ENCODE measurements around the gene TMEM147.

DNA sequence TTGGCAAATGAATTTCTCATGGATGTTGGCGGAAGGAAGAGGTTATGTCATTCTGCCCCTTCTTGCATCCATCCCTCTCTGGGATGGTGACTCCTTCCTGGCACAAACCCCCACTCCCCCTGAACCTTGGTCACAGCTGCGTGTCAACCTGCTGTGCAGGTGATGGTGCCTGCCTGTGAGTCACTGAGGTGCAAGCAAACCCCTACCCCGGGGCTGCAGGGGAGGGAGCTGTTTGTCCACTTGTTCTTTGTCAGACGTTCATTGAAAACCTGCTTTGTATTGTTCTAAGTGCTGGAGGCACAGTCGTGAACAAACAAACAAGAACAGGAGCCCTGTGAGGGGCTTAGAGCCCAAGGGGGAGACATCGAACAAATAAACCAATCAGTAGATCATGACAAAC is 14.1 kb upstream of the TMEM147 start:
- TF ChIP-seq EZH2 (IDR thresholded peaks at IDR 0.05; ENCODE audit: insufficient read depth, poor library complexity, severe bottlenecking) (no peak), EZH2phosphoT487 (IDR thresholded peaks at IDR 0.05; ENCODE audit: insufficient read depth, low read depth) (no peak)
